ELR (cell line): ENCODE results near the gene SV2C.

ENCODE experiments used
- DNase-seq: peaks from one replicate; pipeline ENCODE4 v3.0.0-alpha.2; 2015; ENCODE audit warnings: low read depth

Gene SV2C

DNA sequence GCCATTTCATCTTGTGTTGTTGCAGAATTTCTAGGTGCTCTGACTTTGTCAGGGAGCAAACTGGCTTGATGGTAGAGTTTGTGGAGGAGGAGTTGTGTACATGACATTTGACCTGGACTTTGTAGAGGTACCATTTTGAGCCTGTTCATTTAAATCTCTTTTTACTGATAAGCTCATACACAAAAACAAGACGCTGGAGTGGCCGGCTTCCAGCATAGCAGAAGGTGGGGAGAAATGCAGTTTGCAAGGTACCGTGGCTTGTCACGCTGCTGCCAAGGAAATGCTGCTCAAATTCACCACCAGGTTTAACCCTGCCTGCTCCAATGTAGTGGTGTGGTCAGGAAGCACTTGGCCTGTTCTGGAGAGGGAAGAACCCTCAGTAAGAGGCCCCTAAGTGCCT, 301.0 kb downstream of the SV2C start:
- no peak for DNase-seq

DNA sequence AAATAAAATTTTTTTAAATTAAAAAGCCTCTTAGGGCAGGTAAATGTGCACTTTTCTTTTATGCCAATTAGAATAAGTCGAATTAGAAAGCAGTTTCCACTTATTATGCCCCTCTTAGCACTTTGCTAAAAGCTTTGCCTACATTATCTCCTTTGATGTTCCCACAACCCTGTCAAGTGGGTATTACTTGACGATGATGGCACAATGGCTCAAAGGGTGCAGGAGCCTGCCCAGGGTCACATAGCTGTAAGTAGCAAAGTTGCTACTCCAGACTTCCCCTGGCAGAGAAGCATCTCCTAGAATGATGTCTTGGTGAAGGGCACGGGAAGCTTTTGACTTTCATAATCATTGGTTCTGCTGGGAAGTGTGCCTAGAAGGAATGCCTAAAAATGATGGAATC, 301.5 kb downstream of the SV2C start:
- no peak for DNase-seq

DNA sequence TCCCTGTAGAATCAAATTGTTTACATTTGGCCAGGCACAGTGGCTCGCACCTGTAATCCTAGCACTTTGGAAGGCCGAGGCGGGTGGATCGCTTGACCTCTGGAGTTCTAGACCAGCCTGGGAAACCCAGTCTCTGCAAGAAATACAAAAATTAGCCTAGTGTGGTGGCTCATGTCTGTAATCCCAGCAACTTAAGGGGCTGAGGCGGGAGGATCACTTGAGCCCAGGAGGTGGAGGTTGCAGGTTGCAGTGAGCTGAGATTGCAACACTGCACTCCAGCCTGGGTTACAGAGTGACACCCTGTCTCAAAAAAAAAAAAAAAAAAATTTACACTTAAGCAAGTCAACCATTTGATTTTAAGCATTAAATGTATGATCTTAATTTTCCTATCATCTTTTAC, 302.4 kb downstream of the SV2C start:
- DNase-seq = no peak

DNA sequence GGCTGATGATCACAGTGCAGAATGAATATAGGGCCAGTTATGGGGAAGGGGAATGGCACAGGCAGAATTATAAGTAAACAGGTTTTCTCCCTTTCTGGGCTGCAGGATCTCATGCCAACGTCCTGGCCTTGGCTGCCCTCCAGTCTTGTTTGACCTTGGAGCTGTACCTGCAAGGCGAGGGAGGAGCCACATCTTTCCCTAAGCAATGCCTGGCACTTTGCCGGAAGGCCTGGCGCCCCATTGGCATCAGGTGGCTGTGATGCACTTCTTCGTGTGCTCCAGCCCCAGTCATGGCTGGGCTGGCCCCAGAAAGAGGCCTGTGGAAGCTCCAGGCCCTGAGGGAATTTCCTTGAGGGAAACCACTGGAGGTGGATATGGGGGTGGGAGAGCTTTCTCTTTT, 303.2 kb downstream of the SV2C start:
- DNase-seq = no peak

DNA sequence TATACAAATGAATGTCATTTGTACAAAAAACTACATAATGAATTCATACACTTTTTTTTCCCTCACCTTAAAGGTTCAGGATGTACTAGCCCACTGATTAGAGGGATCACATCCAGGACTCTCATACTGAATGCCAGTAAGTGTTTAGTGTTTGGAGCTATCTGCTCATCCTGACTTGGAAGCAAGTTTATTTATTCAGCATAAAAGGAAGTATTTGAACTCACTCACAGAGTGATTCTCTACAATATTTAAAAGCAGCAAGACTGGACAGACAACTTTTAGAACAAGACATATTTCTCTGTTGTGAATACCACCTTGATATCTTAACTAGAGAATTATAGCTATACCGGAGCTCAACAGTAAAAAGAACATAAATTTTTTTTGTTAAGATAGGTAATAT, 305.1 kb downstream of the SV2C start:
- no peak for DNase-seq

DNA sequence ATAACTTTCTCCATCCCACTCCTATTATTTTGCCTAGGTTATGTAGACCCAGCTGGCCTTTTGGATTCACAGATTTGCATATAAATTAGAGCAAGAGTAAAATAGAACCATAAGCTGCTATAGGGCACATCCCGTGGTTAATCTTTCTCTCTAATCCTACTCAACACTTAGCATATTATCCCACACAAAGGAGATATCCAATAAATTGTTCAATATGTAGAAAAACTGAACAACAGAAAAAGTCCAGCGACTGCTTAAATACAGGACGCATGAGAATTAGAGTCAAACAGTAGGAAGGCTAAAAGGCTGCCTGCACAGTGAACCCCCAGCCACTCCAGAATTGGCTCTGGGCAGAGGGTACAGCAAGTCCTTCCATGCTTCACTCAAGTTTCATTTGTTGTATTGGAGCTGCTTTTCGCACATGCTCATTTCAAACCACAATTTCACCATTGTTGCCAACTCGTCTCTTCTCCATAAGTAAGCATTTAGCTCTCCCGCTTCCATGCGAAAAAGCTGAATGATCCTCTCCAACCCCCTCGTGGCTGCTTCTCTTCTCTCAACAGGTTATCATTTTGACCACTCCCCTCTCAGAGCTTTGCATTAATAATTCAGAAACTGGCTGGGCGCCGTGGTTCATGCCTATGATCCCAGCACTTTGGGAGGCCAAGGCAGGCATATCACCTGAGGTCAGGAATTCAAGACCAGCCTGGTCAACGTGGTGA, 305.8 kb downstream of the SV2C start:
- DNase-seq = no peak

DNA sequence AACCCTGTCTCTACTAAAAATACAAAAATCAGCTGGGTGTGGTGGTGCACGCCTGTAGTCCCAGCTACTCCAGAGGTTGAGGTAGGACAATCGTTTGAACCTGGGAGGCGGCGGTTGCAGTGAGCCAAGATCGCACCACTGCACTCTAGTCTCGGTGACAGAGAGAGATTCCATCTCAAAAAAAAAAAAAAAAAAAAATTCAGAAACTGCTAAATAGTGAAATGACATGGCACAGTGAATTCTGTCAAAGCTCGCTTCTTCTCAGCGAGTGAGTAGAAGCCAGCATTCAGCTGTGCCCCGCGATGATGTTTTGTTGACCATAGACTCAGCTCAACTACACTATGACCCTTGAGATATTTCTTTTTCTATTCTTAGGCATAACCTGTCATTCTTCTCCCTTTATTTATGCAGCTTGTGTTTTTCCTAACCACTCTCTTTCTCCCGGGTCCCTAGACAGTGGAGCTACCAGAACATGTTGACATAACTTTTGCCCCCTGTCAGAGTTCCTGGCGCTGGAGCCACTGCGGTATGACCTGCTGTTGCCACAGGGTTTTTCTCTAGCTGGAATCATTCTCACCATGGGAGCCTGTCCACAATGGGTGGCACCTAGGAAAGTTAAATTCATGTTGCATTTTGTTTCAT, 306.5 kb downstream of the SV2C start:
- DNase-seq = no peak

DNA sequence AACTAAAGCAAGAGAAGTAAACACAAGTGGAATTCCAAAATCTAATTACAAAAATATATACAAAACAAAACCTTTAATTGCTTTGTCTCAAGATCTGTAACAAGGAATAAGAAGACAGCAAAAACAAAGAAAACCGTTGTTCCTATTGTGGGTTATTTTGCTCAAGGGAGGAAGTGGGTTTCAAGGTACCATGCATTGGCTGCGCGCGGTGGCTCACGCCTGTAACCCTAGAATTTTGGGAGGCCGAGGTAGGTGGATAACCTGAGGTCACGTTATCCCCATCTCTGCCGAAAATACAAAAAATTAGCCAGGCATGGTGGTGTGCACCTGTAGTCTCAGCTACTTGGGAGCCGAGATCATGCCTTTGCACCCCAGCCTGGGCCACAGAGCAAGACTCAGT, 307.8 kb downstream of the SV2C start:
- no peak for DNase-seq

DNA sequence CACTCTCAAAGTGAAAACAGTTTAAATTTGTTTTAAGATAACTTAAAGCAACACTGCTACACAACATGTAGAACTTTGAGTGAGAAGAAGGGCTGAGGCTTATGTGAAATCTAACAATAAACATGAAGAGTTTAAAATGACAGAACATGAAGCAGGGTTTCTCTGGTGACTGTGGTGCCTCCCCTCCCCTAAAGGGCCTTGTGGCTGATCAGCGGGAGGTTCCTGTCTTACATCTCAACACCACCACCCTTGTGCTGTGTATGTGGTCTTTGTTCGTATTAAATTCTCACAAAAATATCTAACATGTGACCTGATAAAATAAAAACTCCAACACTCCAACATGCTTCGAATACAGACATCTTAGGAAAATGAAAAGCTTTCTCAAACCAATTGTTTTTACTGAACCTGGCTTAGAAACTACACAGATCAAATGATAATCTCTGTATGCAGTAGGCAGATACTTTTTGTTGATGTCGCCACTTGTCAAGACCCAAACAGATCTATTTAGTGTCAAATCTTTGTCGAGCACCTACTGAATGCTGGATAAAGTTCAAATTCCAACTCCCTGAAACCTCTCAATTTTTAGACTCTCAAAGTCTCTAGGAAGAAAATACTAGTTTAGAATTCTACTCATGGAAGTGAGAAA, 310.0 kb downstream of the SV2C start:
- no peak for DNase-seq

DNA sequence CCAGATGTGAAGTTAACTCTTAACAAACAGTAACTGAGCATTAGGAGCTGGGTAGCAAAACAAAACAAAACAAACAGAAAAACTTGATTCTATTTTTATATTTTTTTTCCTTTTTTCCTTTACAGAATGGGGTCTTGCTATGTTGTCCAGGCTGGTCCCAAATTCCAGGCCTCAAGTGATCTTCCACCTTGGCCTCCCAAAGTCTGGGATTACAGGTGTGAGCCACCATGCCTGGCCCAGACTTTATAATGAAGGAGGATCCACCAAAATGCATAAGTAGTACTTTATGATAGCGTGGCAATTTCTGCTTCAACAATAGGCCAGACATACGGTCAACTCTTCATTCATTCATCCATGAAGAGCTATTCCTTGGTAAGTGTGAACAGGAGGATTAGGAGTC, 314.0 kb downstream of the SV2C start:
- no peak for DNase-seq

DNA sequence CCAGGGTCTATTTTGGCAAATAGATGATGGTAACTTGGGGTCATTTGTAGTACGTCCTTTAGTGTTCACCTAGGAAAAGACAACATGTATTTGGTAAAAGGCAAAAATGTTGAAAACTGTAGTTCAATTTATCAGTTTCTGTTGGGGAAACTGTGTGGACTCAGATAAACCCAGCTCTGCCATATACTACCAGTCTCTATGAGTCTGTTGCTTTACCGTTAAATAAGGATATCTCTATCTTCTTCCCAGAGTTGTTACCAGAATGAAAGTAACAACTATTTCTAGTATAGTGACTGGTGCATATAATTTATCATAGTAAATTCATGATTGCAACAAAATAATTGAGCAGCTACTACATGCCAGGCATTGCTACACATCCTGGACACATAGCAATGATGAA, 316.1 kb downstream of the SV2C start:
- DNase-seq = no peak

DNA sequence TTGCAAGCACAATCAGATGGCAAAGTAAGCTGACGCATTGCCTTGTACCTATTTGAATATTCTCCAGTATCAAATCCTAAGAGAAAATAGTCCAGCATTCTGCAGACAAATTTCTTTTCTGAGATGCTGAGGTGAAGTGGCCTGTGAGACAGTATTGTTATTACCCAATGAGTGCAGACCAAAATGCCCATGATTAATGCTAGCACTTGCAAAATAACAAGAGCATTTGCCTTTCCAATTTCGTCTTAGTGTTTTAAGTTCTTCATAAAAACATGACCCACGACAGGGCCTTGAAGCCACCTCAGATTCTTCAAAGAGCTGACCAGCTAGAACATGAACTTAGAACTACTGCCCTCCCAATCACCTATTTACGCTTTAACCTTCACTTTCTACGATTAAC, 317.3 kb downstream of the SV2C start:
- DNase-seq = no peak

DNA sequence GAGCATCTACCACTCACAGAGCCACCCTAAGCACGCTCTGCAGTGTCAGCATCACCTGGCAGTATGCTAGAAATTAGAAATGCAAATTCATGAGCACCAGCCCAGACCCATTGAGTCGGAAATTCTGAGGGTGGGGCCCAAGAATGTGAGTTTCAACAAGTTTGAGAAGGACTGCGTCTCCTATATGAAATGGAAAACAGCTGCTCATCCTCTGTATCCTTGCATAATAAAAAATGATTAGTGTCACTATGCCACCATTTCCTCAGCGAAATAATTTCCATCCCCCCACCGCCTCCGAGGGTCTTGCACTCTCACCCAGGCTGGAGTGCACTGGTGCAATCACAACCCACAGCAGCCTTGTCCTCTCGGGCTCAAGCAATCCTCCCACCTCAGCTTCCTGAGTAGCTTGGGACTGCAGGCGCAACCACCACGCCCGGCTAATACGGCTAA, 318.6 kb downstream of the SV2C start:
- DNase-seq = no peak

DNA sequence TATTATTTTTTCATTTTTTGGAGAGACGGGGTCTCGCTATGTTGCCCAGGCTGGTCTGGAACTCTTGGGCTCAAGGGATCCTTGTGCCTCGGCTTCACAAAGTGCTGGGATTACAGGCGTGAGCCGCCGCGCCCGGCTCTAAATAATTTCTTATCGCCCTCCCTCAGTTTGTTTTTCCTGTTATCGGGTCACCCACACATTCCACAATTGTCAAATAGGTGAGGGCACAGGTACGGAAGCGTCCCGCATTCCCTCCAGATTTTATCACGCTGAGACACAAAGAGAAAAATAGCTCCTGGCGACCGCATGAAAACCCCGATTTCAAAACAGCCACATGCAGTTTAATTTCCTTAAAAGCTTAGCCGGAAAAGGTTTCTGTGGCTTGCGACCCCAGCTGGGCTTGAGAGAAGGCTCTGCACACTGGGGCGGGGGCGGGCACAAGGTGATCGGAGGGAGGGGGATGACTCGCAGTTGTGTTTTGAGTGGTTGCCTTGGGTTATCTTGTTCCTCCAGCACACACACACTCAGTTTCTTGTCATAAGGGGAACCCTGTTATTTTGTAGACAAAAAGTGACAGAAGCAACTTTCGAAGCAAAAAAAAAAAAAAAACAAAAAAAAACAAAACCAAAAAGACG, 319.2 kb downstream of the SV2C start:
- DNase-seq = no peak

DNA sequence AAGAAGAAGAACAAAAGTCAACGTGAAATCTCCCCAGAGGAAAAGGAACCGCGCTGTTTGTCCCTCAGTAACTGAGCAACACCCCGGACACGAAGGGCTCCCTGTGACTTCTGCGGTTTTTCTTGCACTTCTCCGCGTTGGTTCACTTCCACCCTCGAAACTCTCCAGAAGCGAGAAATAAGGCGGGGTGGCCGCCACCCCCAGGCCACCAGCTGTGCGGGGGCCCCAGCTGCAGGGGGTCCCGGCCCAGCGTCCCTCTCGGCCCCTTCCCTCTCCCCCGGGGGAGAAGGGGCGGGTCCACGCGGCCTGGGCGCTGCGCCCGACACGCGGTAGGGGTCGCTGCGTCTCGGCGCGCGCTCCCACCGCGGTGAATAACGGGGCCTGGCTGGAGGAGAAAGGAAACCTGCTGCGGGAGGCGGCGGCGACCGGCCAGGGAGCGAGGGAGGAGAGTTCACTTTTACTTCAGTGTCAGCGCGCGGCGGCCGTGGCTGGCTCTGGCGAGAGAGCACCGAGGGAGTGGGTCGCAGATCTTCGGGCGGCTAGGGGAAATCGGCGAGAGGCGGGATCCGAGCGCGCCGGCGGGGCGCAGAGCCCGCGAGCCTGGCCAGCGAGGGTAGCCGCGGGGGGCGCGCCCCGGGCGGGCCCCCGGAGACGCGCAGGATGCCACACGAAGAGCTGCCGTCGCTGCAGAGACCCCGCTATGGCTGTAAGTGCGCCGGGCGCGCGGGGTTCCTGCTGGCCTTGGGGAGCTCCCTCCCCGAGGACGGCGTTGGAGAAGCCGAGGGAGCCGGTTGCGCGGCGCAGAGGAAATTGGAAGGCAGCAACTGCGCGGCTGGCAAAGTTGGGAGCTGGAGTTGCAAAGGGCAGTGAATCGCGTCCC, 319.9 kb downstream of the SV2C start, which contains the start of gene IQGAP2:
IQGAP2 (plus strand) TSS at position 400 of the 880 bp plus-strand sequence; CDS start at position 661, 261 bp downstream.
- DNase-seq = peak; percentile 54
